Regular cardiac myocyte (primary cell): Measurements from ENCODE around the gene OR2Z1. TPM values are rescaled to one million over a fixed set of nuclear protein-coding genes. Genes with fewer than 3 reads are reported as not detected.

Source experiments
- total RNA-seq: library from RNA; depleted of rRNA; stranded (reverse); fragments of >200 nt; gene quantifications from 2 replicates; pipeline ENCODE4 v1.2.3, GENCODE V29; 2014

The OR2Z1 gene, protein sequence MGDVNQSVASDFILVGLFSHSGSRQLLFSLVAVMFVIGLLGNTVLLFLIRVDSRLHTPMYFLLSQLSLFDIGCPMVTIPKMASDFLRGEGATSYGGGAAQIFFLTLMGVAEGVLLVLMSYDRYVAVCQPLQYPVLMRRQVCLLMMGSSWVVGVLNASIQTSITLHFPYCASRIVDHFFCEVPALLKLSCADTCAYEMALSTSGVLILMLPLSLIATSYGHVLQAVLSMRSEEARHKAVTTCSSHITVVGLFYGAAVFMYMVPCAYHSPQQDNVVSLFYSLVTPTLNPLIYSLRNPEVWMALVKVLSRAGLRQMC
- total RNA-seq = not detected in 2 replicates

GRCh38 chr19:8721334-8721733 is at the start of gene OR2Z1:
Gene OR2Z1, plus strand, starts transcription at chr19:8721634. Its CDS starts 9,395 bp downstream, at chr19:8731029.

DNA sequence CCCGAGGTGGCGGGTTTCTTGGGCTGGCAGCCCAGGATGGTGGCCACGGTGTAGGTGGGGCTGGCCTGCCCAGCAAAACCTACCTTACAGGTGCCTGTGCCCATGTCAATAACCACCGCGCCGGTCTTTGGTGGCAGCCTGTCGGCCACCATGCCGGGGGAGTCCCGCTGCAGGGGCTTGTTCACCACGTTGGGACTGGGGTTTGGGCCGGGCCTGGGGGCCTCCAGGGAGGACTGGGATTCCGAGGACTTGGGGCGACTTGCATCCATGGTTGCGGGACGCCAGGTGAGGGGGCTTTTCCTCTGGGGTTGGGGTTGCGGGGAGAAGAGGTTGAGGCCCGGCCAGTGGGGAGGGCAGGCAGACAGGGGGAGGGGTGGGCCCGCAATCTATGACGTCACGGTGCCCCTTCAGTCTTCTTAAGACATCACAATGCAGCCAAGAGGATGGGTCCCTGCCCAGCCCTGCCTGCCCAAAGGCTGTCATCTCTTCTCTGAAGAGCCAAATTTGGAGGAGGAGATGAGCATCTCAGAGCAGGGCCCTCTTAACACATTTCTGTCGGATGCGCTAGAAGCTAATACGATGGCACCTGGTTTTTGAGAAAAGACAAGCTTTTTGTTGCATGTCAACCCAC is 22.9 kb upstream of the OR2Z1 start, which contains the start of gene ACTL9:
Gene ACTL9 (minus strand): TSS at position 363 of the 631 bp plus-strand sequence. CDS start 94 bp downstream, at position 269.

Other genes starting within 250 kb of the OR2Z1 start
- not detected in 2 replicates for gene PRAM1, start 219.0 kb upstream of the OR2Z1 start, total RNA-seq
- 2.5 and 4.8 TPM in 2 replicates for gene ZNF414, start 207.5 kb upstream of the OR2Z1 start, total RNA-seq
- 0.19 and 0.28 TPM in 2 replicates for gene MYO1F, start 144.2 kb upstream of the OR2Z1 start, total RNA-seq
- 3.5 and 15.8 TPM in 2 replicates for gene ADAMTS10, start 110.9 kb upstream of the OR2Z1 start, total RNA-seq
- not detected in 2 replicates for gene NFILZ, start 91.0 kb upstream of the OR2Z1 start, total RNA-seq
- not detected in 2 replicates for gene ACTL9, start 22.8 kb upstream of the OR2Z1 start, total RNA-seq
- 17.4 and 40.9 TPM in 2 replicates for gene ZNF558, start 110.7 kb downstream of the OR2Z1 start, total RNA-seq
- gene MBD3L1, start 110.7 kb downstream of the OR2Z1 start, total RNA-seq = not detected in 2 replicates